Endothelial cell of hepatic sinusoid (primary cell): ENCODE results near the gene NDOR1.

ENCODE experiments used
- in situ Hi-C: cut with HindIII; loops from 2 replicates; pipeline ENCODE4 v1.10.0; 2017; ENCODE audit warnings: low sequenced_read_pairs

Gene NDOR1

DNA sequence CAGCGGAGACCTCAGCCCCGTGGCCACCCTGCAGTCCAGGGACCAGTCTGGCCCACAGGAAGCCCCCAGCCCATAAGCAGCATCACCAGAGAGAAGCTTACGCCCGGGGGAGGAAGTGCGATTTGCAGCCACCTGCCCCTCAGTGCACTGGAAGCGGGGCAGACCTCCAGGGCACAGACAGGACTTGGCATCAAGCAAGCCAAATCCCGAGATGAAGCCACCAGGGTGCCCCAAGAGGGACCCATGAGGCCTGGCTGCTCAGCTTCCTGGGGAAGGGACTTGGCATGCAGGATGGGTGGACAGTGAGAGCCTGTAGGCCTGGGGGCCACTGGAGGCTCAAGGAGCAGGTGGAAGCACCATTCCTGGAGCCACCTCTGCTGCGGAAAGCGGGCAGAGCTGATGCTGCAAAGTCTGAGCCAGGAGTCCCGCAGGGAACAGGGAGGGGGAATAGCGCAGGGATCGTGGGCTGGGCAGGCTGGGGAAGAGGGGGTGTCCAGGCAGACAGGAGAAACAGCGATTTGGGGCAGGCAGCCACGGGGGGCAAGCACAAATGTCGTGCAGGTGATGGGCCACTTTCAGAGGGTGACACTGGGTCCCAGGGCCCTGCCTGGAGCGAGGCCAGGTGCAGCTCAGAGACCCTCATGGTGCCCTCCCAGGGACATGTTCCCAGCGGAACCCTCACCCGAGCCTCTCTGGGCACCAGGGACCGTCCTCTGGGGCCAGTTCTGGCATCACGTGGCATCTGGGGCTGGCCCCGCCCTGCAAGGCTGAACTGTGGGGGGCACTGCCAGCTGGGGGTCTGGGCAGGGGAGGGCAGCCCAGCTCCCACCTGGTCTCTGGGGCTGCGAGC is 38.9 kb upstream of the NDOR1 start:
- in situ Hi-C loops: loop anchor here (5.0 to 25.0 kb wide), 4 partner anchors 56 to 354 kb away; partner anchors contain the start of genes ABCA2, C8G, FBXW5 and RABL6

DNA sequence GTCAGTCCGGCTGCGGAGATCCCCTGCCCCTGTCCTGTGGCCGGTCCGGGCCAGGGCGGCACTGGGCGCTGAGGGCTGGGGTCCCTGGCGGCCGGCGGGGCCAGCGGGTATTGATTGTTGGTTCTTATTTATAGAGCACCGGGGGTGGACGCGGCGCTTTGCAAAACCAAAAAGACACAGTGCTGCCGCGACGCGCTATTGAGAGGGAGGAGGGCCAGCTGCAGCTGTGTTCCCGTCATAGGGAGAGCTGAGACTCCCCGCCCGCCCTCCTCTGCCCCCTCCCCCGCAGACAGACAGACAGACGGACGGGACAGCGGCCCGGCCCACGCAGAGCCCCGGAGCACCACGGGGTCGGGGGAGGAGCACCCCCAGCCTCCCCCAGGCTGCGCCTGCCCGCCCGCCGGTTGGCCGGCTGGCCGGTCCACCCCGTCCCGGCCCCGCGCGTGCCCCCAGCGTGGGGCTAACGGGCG is 38.2 kb upstream of the NDOR1 start:
- in situ Hi-C loops: loop anchor here (5.0 to 25.0 kb wide), 4 partner anchors 55 to 355 kb away; partner anchors contain the start of genes ABCA2, C8G, FBXW5 and RABL6

- in situ Hi-C loops: loop anchor here (5.0 to 25.0 kb wide), 4 partner anchors 54 to 356 kb away; partner anchors contain the start of genes ABCA2, C8G, FBXW5 and RABL6
Measured at GRCh38 chr9:137167747-137168572, 37.5 kb upstream of the NDOR1 start.

GRCh38 chr9:137168573-137168903 is 37.0 kb upstream of the NDOR1 start:
- in situ Hi-C loops: loop anchor here (5.0 to 25.0 kb wide), 4 partner anchors 54 to 356 kb away; partner anchors contain the start of genes ABCA2, C8G, FBXW5 and RABL6

DNA sequence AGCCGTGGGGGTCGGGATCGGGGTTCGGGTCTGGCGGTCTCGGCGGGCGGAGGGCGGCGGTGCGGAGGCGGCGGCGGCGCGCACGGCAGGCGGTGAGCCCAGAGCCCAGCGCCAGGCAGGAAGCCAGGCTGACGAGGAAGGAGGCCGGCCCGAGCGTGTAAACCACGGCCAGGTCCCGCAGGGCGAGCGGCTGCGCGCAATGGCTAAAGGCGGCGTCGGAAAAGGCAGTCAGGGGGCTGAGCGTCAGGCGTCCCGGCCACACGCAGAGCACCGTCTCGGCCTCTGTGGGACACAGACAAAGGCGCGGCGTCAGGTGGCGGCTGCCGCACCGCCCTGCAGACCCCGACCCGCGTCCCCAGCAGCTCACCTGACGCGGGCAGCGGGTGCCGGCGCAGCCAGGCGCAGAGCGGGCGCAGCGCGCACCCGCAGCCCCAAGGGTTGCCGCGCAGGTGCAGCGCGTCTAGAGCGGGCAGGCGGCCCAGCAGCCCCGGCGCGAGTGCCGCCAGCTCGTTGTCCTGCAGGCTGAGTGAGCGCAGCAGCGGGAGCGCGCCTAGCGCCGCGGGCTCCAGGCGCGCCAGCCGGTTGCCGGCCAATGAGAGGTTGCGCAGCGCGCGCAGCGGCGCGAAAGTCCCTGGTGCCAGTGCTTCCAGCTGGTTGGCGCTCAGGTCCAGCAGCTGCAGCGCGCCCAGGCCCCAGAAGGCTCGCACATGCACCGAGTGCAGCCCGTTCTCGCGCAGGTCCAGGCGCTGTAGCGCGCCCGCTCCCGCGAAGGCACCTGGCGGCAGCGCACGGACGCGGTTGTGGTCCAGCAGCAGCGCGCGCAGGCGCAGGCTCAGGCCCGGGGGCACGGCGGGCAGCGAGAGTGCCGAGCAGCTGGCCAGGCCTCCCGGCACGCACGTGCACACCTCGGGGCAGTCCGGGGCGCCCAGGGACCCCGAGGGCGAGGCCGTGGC is 36.3 kb upstream of the NDOR1 start:
- in situ Hi-C loops: loop anchor here (5.0 to 25.0 kb wide), 4 partner anchors 53 to 357 kb away; partner anchors contain the start of genes ABCA2, C8G, FBXW5 and RABL6

GRCh38 chr9:137169896-137170358 is 35.6 kb upstream of the NDOR1 start, which contains the start of gene LRRC26:
LRRC26 (minus strand) TSS chr9:137170051; CDS start chr9:137169943, 108 bp downstream.
- in situ Hi-C loops: loop anchor here (5.0 to 25.0 kb wide), 6 partner anchors 33 to 358 kb away; partner anchors contain the start of genes ABCA2, C8G, FBXW5 and GRIN1

- in situ Hi-C loops: loop anchor here (5.0 to 25.0 kb wide), 4 partner anchors 33 to 358 kb away; partner anchors contain the start of genes C8G, FBXW5, GRIN1 and RABL6
Measured at GRCh38 chr9:137170486-137171148, 34.9 kb upstream of the NDOR1 start.

DNA sequence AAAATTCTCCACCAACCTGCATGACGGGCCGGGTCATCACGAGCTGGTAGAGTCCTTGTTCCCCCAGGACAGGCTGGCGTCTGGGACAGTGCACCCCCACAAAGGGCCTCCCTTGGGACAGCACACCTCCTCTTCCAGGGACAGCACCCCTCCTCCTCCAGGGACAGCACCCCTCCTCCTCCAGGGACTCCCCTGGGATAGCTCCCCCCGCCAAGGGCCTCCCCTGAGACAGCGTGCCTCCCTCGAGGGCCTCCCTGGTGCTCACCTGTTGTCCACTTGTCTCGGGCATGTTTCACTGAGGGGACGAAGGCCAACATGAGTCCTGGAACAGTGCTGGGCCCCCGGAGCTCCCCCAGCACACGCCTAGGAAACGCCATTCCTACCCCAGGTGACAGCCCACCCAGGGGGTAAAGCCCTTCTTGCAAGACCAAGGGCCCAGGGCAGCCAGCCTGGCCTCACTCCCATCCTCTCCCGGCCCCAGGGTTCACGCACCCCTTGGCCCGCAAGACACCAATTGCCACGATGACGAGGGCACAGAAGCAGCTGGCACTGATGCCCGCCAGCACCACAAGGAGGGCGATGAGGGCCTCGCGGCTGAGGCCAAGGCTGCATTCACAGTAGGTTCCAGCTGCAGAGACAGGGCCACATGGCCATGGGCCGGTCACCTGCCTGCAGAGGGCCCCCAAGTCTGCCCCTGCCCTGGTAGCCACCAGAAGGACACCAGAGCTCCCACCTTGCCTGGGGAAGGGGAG is 34.2 kb upstream of the NDOR1 start:
- in situ Hi-C loops: loop anchor here (5.0 to 25.0 kb wide), 4 partner anchors 34 to 359 kb away; partner anchors contain the start of genes C8G, FBXW5, GRIN1 and RABL6

DNA sequence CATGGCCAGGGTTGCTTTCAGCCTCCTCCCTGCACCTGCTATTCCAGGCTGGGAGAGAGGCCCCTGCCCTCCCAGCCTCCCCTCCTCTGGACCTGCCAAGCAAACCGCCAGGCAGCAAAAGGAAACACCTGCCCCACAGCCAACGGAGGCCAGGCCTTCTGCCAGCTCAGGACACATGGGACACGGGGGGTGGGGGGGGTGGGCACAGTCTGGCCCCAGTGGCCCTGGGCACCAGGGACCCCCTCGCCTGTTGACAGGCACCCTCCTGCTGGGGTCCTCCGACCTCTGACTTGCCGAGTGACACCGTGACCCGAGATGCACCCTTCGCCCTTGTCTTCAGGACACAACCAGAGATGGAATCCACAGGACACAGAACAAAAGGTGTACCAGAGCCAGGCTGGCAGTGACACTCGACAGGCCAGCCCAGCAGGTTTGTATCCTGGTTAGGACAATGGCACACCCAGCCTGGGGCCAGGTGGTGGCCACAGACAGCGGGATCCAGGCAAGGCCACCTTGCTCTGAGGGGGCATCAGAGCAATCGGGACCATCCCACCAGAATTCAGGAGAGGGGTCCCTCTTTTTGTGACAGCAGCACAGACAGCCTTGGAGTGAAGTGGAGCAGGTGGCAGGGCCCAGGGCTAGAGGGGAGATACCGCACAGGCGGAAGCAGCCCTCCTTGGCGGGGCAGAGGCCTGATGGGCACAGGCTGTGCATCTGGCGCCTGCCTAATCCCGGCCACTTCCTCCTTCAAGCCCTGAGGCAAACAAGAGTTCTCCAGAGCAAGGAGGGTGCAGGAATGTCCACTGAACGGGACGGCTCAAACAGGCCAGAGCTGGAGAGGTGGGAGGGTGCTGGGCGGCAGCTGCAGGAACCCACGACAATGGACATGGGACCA is 32.4 kb upstream of the NDOR1 start:
- in situ Hi-C loops: loop anchor here (5.0 to 25.0 kb wide), 4 partner anchors 36 to 361 kb away; partner anchors contain the start of genes C8G, FBXW5, GRIN1 and RABL6

DNA sequence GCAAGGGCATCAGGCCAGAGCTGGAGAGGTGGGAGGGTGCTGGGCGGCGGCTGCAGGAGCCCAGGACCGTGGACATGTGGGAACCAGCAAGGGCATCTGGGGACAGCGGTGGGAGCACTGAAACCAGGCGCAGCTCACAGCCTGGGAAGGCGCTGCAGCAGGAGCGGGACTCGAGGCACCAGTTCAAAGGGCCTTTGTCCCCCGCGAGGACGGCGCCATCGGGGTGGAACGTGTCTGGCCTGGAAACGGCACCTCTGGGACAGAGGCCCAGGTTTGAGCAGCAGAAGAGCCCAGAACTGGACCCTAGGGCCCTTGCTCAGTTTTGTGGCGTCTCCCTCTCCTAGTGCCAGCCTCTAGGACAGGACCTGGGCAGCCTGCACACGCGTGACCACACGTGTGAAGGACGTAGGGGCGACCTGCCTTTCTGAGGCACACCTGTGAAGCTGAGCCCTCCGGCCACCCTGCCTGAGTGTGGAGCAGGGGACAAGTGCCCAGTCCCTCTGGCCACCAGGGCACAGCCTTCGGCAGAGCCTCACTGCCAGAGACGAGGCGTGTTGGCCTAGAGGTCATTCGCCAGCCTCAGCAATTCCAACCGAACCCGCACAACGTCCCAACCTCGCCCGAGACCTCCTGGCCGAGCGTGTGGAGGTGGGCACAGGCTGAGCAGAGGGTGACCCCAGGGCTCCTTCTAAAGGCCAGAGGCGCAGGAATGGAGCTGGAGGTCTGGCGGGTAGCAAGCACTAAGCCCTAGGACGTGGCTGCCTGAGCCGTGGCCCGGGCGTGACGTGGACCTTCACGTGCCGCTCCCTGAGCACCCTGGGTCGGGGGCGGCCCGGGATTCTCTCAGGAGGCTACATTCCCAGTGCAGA is 31.5 kb upstream of the NDOR1 start:
- in situ Hi-C loops: loop anchor here (5.0 to 25.0 kb wide), 4 partner anchors 37 to 362 kb away; partner anchors contain the start of genes C8G, FBXW5, GRIN1 and RABL6

GRCh38 chr9:137174722-137175293 is 30.7 kb upstream of the NDOR1 start:
- in situ Hi-C loops: loop anchor here (5.0 to 25.0 kb wide), 4 partner anchors 38 to 363 kb away; partner anchors contain the start of genes C8G, FBXW5, GRIN1 and RABL6

GRCh38 chr9:137175345-137175961 is 30.0 kb upstream of the NDOR1 start:
- in situ Hi-C loops: no loop called here

DNA sequence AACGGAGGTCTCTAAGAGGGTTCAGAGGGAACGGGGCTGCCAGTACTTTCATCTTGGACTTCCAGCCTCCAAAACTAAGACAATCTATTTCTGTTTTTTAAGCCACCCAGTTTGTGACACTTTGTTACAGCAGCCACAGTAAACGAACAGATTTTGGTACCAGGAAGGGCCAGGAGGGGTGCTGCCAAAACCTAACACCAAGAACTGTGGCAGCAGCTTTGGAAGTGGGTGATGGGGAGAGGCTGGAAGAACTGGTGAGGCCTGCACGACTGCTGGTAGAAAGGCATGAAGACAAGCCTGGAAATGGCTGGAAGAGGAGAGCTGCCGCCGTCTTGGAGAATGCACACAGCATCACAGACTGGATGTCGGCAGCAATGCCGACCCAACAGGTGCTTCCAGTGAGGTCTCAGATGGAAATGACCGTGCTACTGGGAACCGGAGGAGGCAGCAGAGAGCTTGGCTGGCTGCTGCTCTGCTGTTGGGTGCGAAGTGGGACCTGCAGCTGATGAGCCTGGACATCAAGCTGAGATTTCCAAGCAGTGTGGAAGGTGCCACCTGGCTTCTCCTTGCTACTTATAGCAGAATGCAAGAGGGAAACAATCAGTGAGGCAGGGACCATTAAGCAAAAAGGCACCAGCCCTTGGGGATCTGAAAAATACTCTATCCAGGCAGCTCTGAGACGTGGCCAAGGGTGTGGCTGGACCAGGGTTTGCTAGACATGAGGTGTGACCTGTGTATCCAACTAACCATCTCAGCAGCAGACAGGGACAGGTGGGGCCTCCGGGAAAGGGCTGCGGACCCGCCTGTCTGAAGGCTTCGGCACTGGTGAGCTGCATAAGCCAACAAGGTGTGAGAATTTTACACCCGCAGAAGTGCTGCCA is 29.0 kb upstream of the NDOR1 start:
- in situ Hi-C loops: no loop called here

- in situ Hi-C loops: no loop called here
Measured at GRCh38 chr9:137178201-137178938, 27.1 kb upstream of the NDOR1 start.
